BLaER1 treated with 17β-estradiol and CSF1 and Interleukin-3, amounts not matched to agents 10 nM and 100 nM (cell line): Measurements from ENCODE around the gene SEMA4C.
A peak's percentile ranks its signal among the peaks of the same experiment; 100 is the strongest.

Source experiments
- H3K27ac ChIP-seq, 11 experiments: shearing (Covaris generic); formaldehyde crosslinking; 2 replicates each; pipeline ENCODE4 v1.8.1; 2022
- H3K27me3 ChIP-seq, 11 experiments: shearing (Covaris generic); formaldehyde crosslinking; 2 replicates each; pipeline ENCODE4 v1.8.1; 2022
- H3K36me3 ChIP-seq, 11 experiments: shearing (Covaris generic); formaldehyde crosslinking; 2 replicates each; pipeline ENCODE4 v1.8.1; 2022
- H3K4me1 ChIP-seq, 10 experiments: shearing (Covaris generic); formaldehyde crosslinking; 2 replicates each; pipeline ENCODE4 v1.8.1; 2022
- H3K4me2 ChIP-seq, 11 experiments: shearing (Covaris generic); formaldehyde crosslinking; 2 replicates each; pipeline ENCODE4 v1.8.1; 2022
- H3K4me3 ChIP-seq, 10 experiments: shearing (Covaris generic); formaldehyde crosslinking; 2 replicates each; pipeline ENCODE4 v1.8.1; 2022
- H3K9ac ChIP-seq, 11 experiments: shearing (Covaris generic); formaldehyde crosslinking; 2 replicates each; pipeline ENCODE4 v1.8.1; 2022
- H3K9me3 ChIP-seq, 11 experiments: shearing (Covaris generic); formaldehyde crosslinking; replicated peaks in 1 of 11; 2 replicates each; pipeline ENCODE4 v1.8.1; 2022
- H4K20me1 ChIP-seq, 11 experiments: shearing (Covaris generic); formaldehyde crosslinking; 2 replicates each; pipeline ENCODE4 v1.8.1; 2022
- Cebpa-rat ChIP-seq, 11 experiments: shearing (Covaris generic); IDR thresholded peaks; 2 replicates each; pipeline ENCODE4 v1.8.1; 2022

The SEMA4C gene

DNA sequence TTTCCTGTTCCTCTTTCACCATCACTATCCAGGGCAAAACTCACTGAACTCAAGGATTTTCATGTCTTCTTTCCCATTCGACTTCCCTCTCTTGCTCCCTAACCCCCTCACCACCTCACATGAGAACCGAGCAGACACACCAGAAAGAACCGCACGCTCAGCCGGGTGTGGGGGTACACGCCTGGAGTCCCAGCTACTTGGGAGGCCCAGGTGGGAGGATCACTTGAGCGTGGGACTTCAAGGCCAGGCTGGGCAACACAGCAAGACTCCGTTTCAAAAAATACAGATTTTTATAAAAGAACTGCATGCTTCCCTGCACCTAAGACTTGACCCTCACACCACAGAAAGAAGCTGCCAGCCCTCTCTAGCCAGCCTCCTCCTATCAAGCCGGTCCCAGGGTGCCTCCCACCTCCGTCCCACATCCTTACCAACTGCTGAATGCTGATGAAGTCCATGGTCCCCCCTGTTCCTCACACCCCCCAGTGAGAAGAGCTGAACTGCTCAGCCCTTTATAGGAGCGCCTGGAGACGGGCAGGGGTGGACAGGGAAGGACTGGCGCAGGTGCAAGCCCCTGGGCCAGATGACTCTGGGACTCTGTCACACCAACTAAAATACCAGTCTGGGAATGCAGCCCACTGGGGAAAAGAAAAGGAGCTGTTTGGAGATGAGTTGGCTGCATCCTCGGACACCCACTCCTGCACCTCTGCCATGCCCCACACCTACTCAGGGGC is 26.2 kb downstream of the SEMA4C start, which contains the start of gene ANKRD23:
Gene ANKRD23, minus strand, starts transcription at position 484 of the 731 bp plus-strand sequence. Its CDS starts 29 bp downstream, at position 455.
- H3K4me2 ChIP-seq = peak within 1 kb of the TSS in 1 of 11 experiments; percentile 46; a peak in 3 of 22 replicates
- H3K9ac ChIP-seq = no peak within 1 kb of the TSS
- H3K36me3 ChIP-seq = peaks cover 16 to 66% (median 53%) of the 10 kb centered on the region in 11 experiments
- H3K4me1 ChIP-seq = peaks cover 19 to 43% (median 33%) of the 10 kb centered on the region in 10 experiments
- H4K20me1 ChIP-seq = peaks cover 0 to 53% (median 5%) of the 10 kb centered on the region in 11 experiments; a peak in 13 of 22 replicates
- peaks cover 0 to 4% (median 3%) of the 10 kb centered on the region in 11 experiments; a peak in 9 of 22 replicates for H3K27me3 ChIP-seq
- H3K4me3 ChIP-seq = no peak within 1 kb of the TSS
- H3K9me3 ChIP-seq = no peaks in the 10 kb centered on the region
- no peak within 1 kb of the TSS for H3K27ac ChIP-seq
- TF ChIP-seq Cebpa-rat (IDR thresholded peaks at IDR 0.05) = no peak

DNA sequence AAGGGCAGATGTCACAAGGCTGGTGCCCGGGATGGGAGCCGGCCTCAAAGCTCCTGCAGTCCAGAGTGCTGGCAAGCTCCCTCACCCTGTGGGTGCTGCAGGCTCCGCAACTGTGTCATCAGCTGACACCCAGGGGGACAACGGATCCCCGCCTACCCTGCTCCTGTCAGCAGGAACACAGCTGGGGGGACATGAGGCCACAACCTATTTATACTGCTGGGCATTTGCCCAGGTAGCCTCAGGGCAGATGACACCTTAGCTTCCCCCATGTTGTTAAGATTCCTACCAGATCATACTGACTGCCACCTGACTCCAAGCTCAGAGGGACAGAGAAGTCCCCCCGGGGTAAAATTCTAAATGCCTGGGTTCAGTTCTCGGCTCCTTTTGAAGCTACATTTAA is 27.3 kb downstream of the SEMA4C start:
- TF ChIP-seq Cebpa-rat (IDR thresholded peaks at IDR 0.05) = no peak
- Histone ChIP-seq H3K27ac (no peak overlapping the region), H3K4me2 (no peak overlapping the region), H3K9me3 (no peaks in the 10 kb centered on the region), H3K4me3 (no peak overlapping the region), H3K27me3 (peaks cover 0 to 4% (median 3%) of the 10 kb centered on the region in 11 experiments; a peak in 10 of 22 replicates), H3K36me3 (peaks cover 6 to 56% (median 42%) of the 10 kb centered on the region in 11 experiments; a peak in 20 of 22 replicates), H4K20me1 (peaks cover 0 to 58% (median 8%) of the 10 kb centered on the region in 11 experiments; a peak in 14 of 22 replicates), H3K4me1 (peaks cover 18 to 45% (median 35%) of the 10 kb centered on the region in 10 experiments), H3K9ac (no peak overlapping the region)

DNA sequence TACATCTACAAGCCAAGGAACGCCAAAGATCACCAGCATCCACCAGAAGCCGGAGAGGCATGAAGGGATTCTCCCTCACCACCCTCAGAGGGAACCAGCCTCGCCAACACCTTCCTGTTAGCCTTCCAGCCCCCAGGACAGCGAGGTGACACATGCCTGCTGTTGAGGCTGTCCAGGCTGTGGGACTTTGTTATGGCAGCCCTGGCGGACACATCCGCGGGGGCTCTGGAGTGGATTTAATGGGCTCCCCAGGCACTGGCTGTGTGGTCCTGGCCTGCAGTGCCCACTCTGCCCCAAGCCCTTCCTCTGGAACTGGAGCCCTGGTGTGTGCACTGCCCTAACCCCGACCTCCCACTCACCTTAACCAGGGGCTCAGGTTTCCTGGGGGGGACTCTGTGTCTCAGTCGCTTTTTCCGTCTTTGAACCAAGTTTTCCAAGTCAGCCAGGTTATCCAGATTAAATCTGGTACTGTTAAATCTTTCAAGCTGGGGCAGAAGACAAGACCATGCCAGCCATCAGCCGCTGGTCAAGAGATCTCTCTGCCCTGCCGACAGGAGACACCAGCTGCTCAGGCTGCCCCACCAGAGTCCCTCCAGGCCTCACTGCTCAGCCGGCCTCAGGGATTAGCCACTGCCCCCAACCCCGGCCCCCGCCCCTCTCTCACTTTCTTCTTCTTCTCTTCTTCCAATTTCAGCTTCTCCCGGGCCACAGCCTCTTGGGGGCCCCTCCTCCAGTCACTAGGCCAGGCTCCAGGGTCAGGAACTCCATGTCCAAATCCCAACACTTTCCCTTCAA is 28.0 kb downstream of the SEMA4C start:
- TF ChIP-seq Cebpa-rat (IDR thresholded peaks at IDR 0.05) = no peak
- peaks cover 0 to 62% (median 8%) of the 10 kb centered on the region in 11 experiments; a peak in 14 of 22 replicates for H4K20me1 ChIP-seq
- H3K4me2 ChIP-seq = no peak overlapping the region
- peaks cover 4 to 51% (median 36%) of the 10 kb centered on the region in 11 experiments; a peak in 19 of 22 replicates for H3K36me3 ChIP-seq
- H3K4me1 ChIP-seq = peaks cover 18 to 44% (median 35%) of the 10 kb centered on the region in 10 experiments
- no peak overlapping the region for H3K27ac ChIP-seq
- H3K4me3 ChIP-seq = no peak overlapping the region
- peaks cover 0 to 4% (median 3%) of the 10 kb centered on the region in 11 experiments; a peak in 10 of 22 replicates for H3K27me3 ChIP-seq
- H3K9ac ChIP-seq = no peak overlapping the region
- H3K9me3 ChIP-seq = no peaks in the 10 kb centered on the region

DNA sequence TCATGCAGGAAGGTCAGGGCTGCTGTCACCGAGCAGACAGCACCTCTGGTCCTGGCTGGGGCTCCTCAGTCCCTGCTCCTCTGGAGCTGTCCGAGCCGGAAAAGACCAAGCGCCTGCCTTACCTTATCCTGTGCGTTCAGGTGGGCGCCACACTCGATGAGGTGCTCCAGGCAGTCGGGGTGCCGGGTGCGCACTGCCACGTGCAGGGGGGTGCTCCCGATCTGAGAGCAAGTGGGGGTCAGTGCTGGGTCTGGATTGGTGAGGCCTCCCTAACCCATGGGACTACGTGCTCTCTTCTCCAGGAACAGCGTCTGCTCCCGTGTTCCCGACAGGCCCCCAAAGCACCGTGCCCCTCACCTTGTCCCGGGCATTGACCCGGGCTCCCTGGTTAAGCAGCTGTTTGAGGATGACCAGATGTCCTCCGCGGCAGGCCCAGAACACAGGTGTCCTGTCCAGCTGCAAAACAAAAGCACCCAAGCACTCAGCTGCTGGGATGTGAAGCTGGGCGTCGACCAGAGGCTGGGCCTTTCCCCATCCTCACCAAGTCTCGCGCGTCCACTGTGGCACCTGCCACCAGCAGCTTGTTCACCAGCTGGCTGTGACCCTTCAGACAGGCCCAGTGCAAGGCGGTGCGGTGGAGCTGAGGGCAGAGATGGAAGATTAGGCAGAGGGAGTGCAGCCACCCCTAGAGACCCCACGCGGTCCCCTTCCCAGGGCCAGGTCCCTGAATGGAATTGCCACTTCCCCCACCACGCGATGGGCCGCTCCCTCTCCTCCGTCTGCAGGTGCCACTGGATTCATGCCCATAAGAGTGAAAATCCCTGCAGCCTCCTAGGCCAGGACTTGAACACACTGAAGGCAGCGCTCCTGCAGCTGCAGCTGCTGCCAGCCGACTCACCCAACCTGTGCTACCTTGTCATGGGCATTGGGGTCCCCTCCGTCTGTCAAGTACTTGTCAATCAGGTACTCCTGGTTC is 29.7 kb downstream of the SEMA4C start:
- no peaks in the 10 kb centered on the region; a peak in 1 of 22 replicates for H3K27me3 ChIP-seq
- H3K4me1 ChIP-seq = peaks cover 18 to 44% (median 35%) of the 10 kb centered on the region in 10 experiments
- peaks cover 0 to 62% (median 8%) of the 10 kb centered on the region in 11 experiments; a peak in 14 of 22 replicates for H4K20me1 ChIP-seq
- TF ChIP-seq Cebpa-rat (IDR thresholded peaks at IDR 0.05) = no peak
- H3K36me3 ChIP-seq = peaks cover 0 to 44% (median 30%) of the 10 kb centered on the region in 11 experiments; a peak in 15 of 22 replicates
- peak overlapping the region in 4 of 10 experiments; percentile 23 to 58 (median 44); a peak in 4 of 20 replicates for H3K4me3 ChIP-seq
- H3K9me3 ChIP-seq = no peaks in the 10 kb centered on the region
- peak overlapping the region in 9 of 11 experiments; percentile 16 to 68 (median 41); a peak in 15 of 22 replicates for H3K9ac ChIP-seq
- H3K27ac ChIP-seq = peak overlapping the region in 7 of 11 experiments; percentile 12 to 66 (median 54); a peak in 12 of 22 replicates
- H3K4me2 ChIP-seq = peak overlapping the region; percentile 77 to 97 (median 90)

DNA sequence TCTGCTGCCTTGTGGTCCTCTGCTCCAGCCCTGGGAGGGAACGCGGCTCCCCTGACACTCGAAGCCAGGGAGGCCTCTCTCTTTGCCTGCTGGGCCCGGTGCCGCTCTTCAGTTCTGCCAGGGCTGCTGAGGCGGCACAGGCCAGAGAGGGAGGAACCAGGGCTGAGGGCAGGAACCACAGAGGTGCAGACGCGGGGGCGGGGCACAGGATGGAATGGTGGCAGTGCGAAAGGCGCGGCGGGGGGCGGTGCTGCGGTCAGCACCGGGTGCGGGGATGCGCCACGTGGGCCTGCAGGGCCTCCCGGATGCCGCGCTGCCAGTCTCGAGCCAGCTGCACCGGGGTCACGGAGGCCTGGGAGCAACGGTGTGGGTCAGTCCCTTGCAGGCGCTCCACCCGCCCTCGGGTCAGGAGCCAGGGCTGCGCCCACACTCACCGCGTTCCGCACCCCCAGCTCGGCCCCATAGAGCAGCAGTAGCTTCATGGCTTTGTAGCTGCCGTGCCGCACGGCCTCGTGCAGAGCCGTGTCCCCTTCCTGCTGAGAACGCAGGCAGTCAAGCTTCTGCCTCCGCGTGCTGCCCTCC is 30.5 kb downstream of the SEMA4C start:
- peak overlapping the region in 7 of 10 experiments; percentile 7 to 58 (median 39); a peak in 11 of 20 replicates for H3K4me3 ChIP-seq
- no peaks in the 10 kb centered on the region for H3K9me3 ChIP-seq
- TF ChIP-seq Cebpa-rat (IDR thresholded peaks at IDR 0.05) = no peak
- peaks cover 0 to 57% (median 8%) of the 10 kb centered on the region in 11 experiments; a peak in 14 of 22 replicates for H4K20me1 ChIP-seq
- H3K27me3 ChIP-seq = no peaks in the 10 kb centered on the region; a peak in 1 of 22 replicates
- H3K4me1 ChIP-seq = peaks cover 18 to 44% (median 35%) of the 10 kb centered on the region in 10 experiments
- H3K27ac ChIP-seq = peak overlapping the region in 7 of 11 experiments; percentile 12 to 66 (median 54); a peak in 12 of 22 replicates
- peak overlapping the region; percentile 77 to 97 (median 90) for H3K4me2 ChIP-seq
- H3K9ac ChIP-seq = peak overlapping the region in 10 of 11 experiments; percentile 16 to 68 (median 40); a peak in 17 of 22 replicates
- peaks cover 0 to 45% (median 30%) of the 10 kb centered on the region in 11 experiments; a peak in 14 of 22 replicates for H3K36me3 ChIP-seq

DNA sequence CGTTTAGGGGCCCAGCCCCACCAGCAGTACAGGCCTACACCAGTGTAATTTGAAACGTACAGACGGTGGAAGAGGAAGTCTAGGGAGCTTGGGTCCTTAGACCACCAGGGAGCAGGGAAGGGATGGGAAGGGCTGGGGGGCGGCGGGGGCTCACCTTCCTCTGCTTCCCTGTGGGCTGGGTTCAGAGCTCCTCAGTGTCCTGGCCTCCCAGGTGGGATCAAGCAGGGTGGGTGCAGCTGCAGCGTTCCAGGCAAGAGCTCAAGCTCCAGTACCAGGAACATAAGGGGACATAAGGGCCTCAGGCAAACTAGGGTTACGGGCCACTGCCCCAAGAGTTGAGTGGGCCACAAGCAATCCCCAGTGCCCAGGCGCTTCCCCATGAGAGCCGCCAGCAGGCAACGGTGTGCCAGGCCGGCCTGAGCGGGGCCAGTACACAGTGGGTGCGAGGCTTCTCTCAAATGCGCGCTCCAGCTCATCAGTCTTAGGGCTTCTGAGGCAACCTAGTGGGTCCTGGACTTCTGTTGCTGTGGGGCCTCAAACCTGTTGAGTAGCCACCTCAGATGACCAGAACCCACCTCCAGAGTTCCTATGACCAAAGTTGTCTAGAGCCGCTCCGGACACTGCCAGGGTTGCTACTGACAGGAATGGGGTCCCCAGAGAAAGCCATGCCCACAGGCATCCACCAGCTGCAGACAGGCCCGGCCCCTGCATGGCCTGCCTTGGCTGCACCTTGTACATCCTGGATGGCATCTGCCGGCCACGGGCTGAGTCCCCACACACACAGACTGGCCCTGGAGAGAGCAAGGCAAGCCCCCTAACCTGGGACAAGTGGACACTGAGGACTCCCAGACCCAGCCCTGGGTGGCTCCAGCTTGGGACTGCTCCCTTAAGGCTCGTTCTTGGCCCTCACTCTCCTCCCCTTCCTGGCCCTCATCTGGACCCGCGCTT is 31.3 kb downstream of the SEMA4C start:
- no peaks in the 10 kb centered on the region; a peak in 1 of 22 replicates for H3K27me3 ChIP-seq
- H3K36me3 ChIP-seq = peaks cover 0 to 44% (median 25%) of the 10 kb centered on the region in 11 experiments; a peak in 13 of 22 replicates
- H3K27ac ChIP-seq = peak overlapping the region in 6 of 11 experiments; percentile 12 to 66 (median 56); a peak in 9 of 22 replicates
- H3K4me1 ChIP-seq = peaks cover 21 to 48% (median 39%) of the 10 kb centered on the region in 10 experiments
- TF ChIP-seq Cebpa-rat (IDR thresholded peaks at IDR 0.05) = no peak
- H4K20me1 ChIP-seq = peaks cover 0 to 51% (median 8%) of the 10 kb centered on the region in 11 experiments; a peak in 15 of 22 replicates
- H3K9me3 ChIP-seq = no peaks in the 10 kb centered on the region
- peak overlapping the region in 2 of 10 experiments; percentile 39 to 58; a peak in 4 of 20 replicates for H3K4me3 ChIP-seq
- peak overlapping the region in 10 of 11 experiments; percentile 16 to 68 (median 40); a peak in 14 of 22 replicates for H3K9ac ChIP-seq
- H3K4me2 ChIP-seq = peak overlapping the region; percentile 77 to 97 (median 90)
